ENCODE measurements around the gene NUP98. TPM values are rescaled to one million over a fixed set of nuclear protein-coding genes. Genes with fewer than 3 reads are reported as not detected.

NUP98 gene
- total and polyA plus RNA-seq, 2 of the 13 experiments (the other 11 are each of a cell fraction or from before 2014, with no cell fraction given), result 76.6 to 85.3 TPM

DNA sequence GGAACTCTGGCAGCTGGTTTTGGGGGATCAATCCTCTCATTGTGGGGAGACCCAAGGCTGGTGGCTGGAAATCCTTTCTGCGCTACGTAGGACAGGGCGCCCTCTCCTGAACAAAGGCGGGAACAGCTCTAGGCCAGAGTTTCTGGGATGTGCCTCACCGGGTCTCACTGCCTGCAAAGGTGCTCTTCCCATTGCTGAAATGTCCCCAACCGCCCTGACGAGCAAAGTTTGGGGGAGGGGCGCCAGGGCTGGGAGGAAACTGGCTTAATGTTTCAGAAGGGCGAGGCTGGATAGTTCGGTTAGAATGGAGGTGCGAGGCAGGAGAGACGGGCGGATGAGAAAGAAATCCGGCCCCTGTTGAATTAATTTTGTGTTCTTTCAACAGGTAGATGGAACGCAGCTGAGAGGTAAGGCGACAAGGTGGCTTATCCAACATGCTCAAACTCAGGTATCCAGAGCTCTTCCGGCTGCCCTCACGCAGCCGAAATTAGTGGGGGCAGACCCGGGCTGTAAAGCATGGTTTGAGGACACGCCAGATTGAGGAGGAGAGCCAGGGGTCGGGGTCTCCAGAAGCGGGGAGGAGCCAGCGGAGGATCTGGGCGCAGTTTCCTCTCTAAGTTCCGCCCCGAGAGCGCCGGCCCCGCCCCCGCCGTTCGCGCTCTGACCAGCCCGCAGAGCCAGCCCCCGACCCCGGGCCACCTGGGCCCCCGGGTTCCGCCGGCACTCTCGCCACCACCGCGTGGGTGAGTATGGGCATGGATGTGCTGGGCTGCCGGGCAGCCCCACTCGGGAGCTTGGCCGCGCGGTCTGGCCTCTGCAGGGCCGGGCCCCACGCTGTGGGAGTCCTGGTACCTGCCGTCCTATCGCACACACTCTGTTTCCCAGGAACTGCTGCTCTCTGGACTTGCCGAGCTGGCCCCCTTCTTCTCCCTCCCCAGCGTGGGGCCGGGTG is 10.8 kb upstream of the NUP98 start, which contains the start of gene PGAP2 (continued):
- TF ChIP-seq SRF (IDR thresholded peaks at IDR 0.05; ENCODE audit: low read depth, low read length) (no peak), ZNF160 (CRISPR knock-in tag; IDR thresholded peaks at IDR 0.05) (no peak), ZNF703 (CRISPR knock-in tag; IDR thresholded peaks at IDR 0.05; ENCODE audit: borderline replicate concordance) (no peak), ZNF563 (CRISPR knock-in tag; IDR thresholded peaks at IDR 0.05) (no peak; the same call in 1 of the 2 replicates), ZNF33B (CRISPR knock-in tag; IDR thresholded peaks at IDR 0.05) (no peak), PAWR (CRISPR knock-in tag; IDR thresholded peaks at IDR 0.05; ENCODE audit: borderline replicate concordance) (no peak), ZBTB25 (CRISPR knock-in tag; IDR thresholded peaks at IDR 0.05) (no peak), HNF1B (CRISPR knock-in tag; IDR thresholded peaks at IDR 0.05) (0 out of 2 replicates have a peak, but pooled peaks have one; percentile 12), TSC22D2 (CRISPR knock-in tag; IDR thresholded peaks at IDR 0.05; ENCODE audit: borderline replicate concordance) (no peak), ZNF292 (CRISPR knock-in tag; IDR thresholded peaks at IDR 0.05; ENCODE audit: borderline replicate concordance, low read depth) (no peak), SIN3A (IDR thresholded peaks at IDR 0.05; ENCODE audit: borderline replicate concordance, low read depth, low read length) (peak; percentile 49; the same call in 1 of the 2 replicates), ZNF629 (CRISPR knock-in tag; conservative IDR thresholded peaks at IDR 0.05) (no peak), CERS6 (CRISPR knock-in tag; IDR thresholded peaks at IDR 0.05) (no peak), AGO1 (IDR thresholded peaks at IDR 0.05; ENCODE audit: low read depth, low read length, poor library complexity, severe bottlenecking) (no peak), ZBTB26 (CRISPR knock-in tag; IDR thresholded peaks at IDR 0.05; ENCODE audit: borderline replicate concordance) (no peak), ZNF883 (CRISPR knock-in tag; IDR thresholded peaks at IDR 0.05; ENCODE audit: not compliant biosample characterization) (no peak), SOX6 (IDR thresholded peaks at IDR 0.05) (no peak), SOX6 (CRISPR knock-in tag; IDR thresholded peaks at IDR 0.05) (no peak; the same call in 1 of the 2 replicates), ZNF264 (CRISPR knock-in tag; IDR thresholded peaks at IDR 0.05) (no peak)
- TF ChIP-seq, protein P1, sequence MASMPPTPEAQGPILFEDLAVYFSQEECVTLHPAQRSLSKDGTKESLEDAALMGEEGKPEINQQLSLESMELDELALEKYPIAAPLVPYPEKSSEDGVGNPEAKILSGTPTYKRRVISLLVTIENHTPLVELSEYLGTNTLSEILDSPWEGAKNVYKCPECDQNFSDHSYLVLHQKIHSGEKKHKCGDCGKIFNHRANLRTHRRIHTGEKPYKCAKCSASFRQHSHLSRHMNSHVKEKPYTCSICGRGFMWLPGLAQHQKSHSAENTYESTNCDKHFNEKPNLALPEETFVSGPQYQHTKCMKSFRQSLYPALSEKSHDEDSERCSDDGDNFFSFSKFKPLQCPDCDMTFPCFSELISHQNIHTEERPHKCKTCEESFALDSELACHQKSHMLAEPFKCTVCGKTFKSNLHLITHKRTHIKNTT (CRISPR knock-in tag; IDR thresholded peaks at IDR 0.05), result no peak
